Nephron progenitor cell (in vitro differentiated cells): Measurements from ENCODE around the gene GBF1.
"Not testable (repeated sequence)": the region's sequence is repeated elsewhere in the genome, so short reads cannot be mapped to it uniquely, and the experiment has no call there.

Source experiments
- DNase-seq: peaks from one replicate; pipeline ENCODE4 v3.0.0; 2021
- H3K27ac Mint-ChIP-seq: 2 replicates; pipeline ENCODE4 v1.8.0; 2021; ENCODE audit warnings: mild to moderate bottlenecking, moderate library complexity, mixed read lengths
- H3K27me3 Mint-ChIP-seq: 2 replicates; pipeline ENCODE4 v1.8.0; 2021; ENCODE audit warnings: mild to moderate bottlenecking, low read depth, mixed read lengths; ENCODE audit not compliant: poor library complexity
- H3K36me3 Mint-ChIP-seq: 2 replicates; pipeline ENCODE4 v1.8.0; 2021; ENCODE audit warnings: low read depth, mixed read lengths
- H3K4me1 Mint-ChIP-seq: 2 replicates; pipeline ENCODE4 v1.8.0; 2021; ENCODE audit warnings: mixed read lengths
- H3K4me3 Mint-ChIP-seq: 2 replicates; pipeline ENCODE4 v1.8.0; 2021; ENCODE audit warnings: mild to moderate bottlenecking, moderate library complexity, mixed read lengths
- H3K9me3 Mint-ChIP-seq: 2 replicates; pipeline ENCODE4 v1.8.0; 2021; ENCODE audit warnings: mild to moderate bottlenecking, moderate library complexity, mixed read lengths
- CTCF ChIP-seq: fragments of 200-600 bp; sonication (generic); IDR thresholded peaks from 2 replicates; pipeline ENCODE4 v1.5.0; 2021; ENCODE audit warnings: antibody characterized with exemption

Gene GBF1

GRCh38 chr10:102202386-102202785 lies 42.9 kb upstream of the GBF1 start:
- no peak overlapping the region for H3K4me3 Mint-ChIP-seq
- H3K9me3 Mint-ChIP-seq, result peaks cover 61% of the 10 kb centered on the region
- no peak overlapping the region for H3K27ac Mint-ChIP-seq
- DNase-seq, result no peak
- peaks cover 5% of the 10 kb centered on the region for H3K36me3 Mint-ChIP-seq
- no peaks in the 10 kb centered on the region for H3K4me1 Mint-ChIP-seq
- peaks cover 38% of the 10 kb centered on the region for H3K27me3 Mint-ChIP-seq
- no peak for TF ChIP-seq CTCF

GRCh38 chr10:102208311-102209035 lies 36.9 kb upstream of the GBF1 start:
- Mint-ChIP-seq H3K27ac (no peak overlapping the region), H3K4me3 (no peak overlapping the region), H3K9me3 (peaks cover 16% of the 10 kb centered on the region)

GRCh38 chr10:102211615-102212299 lies 33.6 kb upstream of the GBF1 start:
- Mint-ChIP-seq H3K27me3 (peaks cover 33% of the 10 kb centered on the region), H3K4me3 (no peak overlapping the region), H3K4me1 (no peaks in the 10 kb centered on the region), H3K27ac (no peak overlapping the region), H3K36me3 (no peaks in the 10 kb centered on the region), H3K9me3 (peaks cover 5% of the 10 kb centered on the region)
- no peak for DNase-seq
- no peak for TF ChIP-seq CTCF

More at GRCh38 chr10:102208311-102209035, 36.9 kb upstream of the GBF1 start:
- H3K4me1 Mint-ChIP-seq, result no peaks in the 10 kb centered on the region
- no peak for DNase-seq
- H3K36me3 Mint-ChIP-seq, result no peaks in the 10 kb centered on the region
- TF ChIP-seq CTCF, result no peak
- peaks cover 29% of the 10 kb centered on the region for H3K27me3 Mint-ChIP-seq

- H3K4me1 Mint-ChIP-seq, H3K4me3 Mint-ChIP-seq, H3K9me3 Mint-ChIP-seq, DNase-seq, H3K36me3 Mint-ChIP-seq, H3K27ac Mint-ChIP-seq: not testable (repeated sequence)
- peaks cover 40% of the 10 kb centered on the region for H3K27me3 Mint-ChIP-seq
Observed at GRCh38 chr10:102213599-102213998, 31.7 kb upstream of the GBF1 start.

GRCh38 chr10:102219370-102219769 lies 26.0 kb upstream of the GBF1 start:
- peaks cover 62% of the 10 kb centered on the region for H3K27me3 Mint-ChIP-seq
- no peaks in the 10 kb centered on the region for H3K36me3 Mint-ChIP-seq
- H3K27ac Mint-ChIP-seq, result no peak overlapping the region
- no peak overlapping the region for H3K4me3 Mint-ChIP-seq
- peaks cover 2% of the 10 kb centered on the region for H3K9me3 Mint-ChIP-seq
- no peak for DNase-seq
- no peaks in the 10 kb centered on the region for H3K4me1 Mint-ChIP-seq
- TF ChIP-seq CTCF, result no peak

- no peak for TF ChIP-seq CTCF
- DNase-seq, result no peak
- peaks cover 8% of the 10 kb centered on the region for H3K4me1 Mint-ChIP-seq
- H3K27ac Mint-ChIP-seq, result no peak overlapping the region
- no peaks in the 10 kb centered on the region for H3K36me3 Mint-ChIP-seq
- no peak overlapping the region for H3K4me3 Mint-ChIP-seq
- H3K9me3 Mint-ChIP-seq, result no peaks in the 10 kb centered on the region
- peaks cover 69% of the 10 kb centered on the region for H3K27me3 Mint-ChIP-seq
Observed at GRCh38 chr10:102220612-102221011, 24.7 kb upstream of the GBF1 start.
